Sigmoid colon (tissue), 4 donors: ENCODE data around the gene KCNQ1OT1.

ENCODE experiments used
- CTCF ChIP-seq, 4 experiments: fragments of 450-650 bp in 3 of 4; fragments of 200-600 bp in 1 of 4; IDR thresholded peaks; one replicate each; pipeline ENCODE4 v1.5.1; 2016 to 2019; ENCODE audit warnings: antibody characterized with exemption in 4 of 4, mild to moderate bottlenecking in 3 of 4, moderate library complexity in 2 of 4
- EP300 ChIP-seq, 4 donors: sonication (generic); formaldehyde crosslinking; IDR thresholded peaks; one replicate each; pipeline ENCODE4 v1.6.1; 2017; ENCODE audit warnings: antibody characterized with exemption in 4 of 4
- POLR2A ChIP-seq, 2 donors: fragments of 450-650 bp; IDR thresholded peaks; one replicate each; pipeline ENCODE4 v1.6.1; 2016; ENCODE audit warnings: antibody characterized with exemption in 2 of 2, mild to moderate bottlenecking in 2 of 2, moderate library complexity in 2 of 2
- POLR2AphosphoS5 ChIP-seq, 4 donors: sonication (generic); formaldehyde crosslinking; IDR thresholded peaks; one replicate each; pipeline ENCODE4 v1.6.1; 2017; ENCODE audit warnings: antibody characterized with exemption in 4 of 4

- TF ChIP-seq CTCF (IDR thresholded peaks at IDR 0.05) (no peak), POLR2A (IDR thresholded peaks at IDR 0.05) (no peak), POLR2AphosphoS5 (IDR thresholded peaks at IDR 0.05) (no peak), EP300 (IDR thresholded peaks at IDR 0.05) (no peak)
Observed at GRCh38 chr11:2667940-2668339, 31.9 kb downstream of the KCNQ1OT1 start.
